PFSK-1 (cell line): ENCODE data around the gene PPFIA4.

ENCODE experiments used
- POLR2AphosphoS5 ChIP-seq: IDR thresholded peaks from 2 replicates; pipeline ENCODE4 v1.6.1; 2012; ENCODE audit warnings: low read depth, mild to moderate bottlenecking, control low read depth, low read length, moderate library complexity
- SIN3A ChIP-seq: IDR thresholded peaks from 2 replicates; pipeline ENCODE4 v1.6.1; 2012; ENCODE audit warnings: mild to moderate bottlenecking, low read length, moderate library complexity, borderline replicate concordance; ENCODE audit not compliant: insufficient read depth

GRCh38 chr1:203091199-203091477 lies 64.8 kb downstream of the PPFIA4 start:
- TF ChIP-seq POLR2AphosphoS5 (no peak), SIN3A (no peak)
